Fibroblast of the conjunctiva (primary cell): ENCODE data around the gene ASAP2.

ENCODE experiments used
- DNase-seq: peaks from one replicate; pipeline ENCODE4 v3.0.0-alpha.2; 2010; ENCODE audit warnings: low read depth

ASAP2 gene

GRCh38 chr2:9430316-9431293, 224.0 kb downstream of the ASAP2 start:
- no peak for DNase-seq

- DNase-seq: no peak
These were observed 227.9 kb downstream of the ASAP2 start for GRCh38 chr2:9434489-9434888.

- DNase-seq: no peak
These were observed 232.9 kb downstream of the ASAP2 start for GRCh38 chr2:9439536-9439935.

- peak; percentile 24 for DNase-seq
These were observed 233.6 kb downstream of the ASAP2 start for GRCh38 chr2:9440058-9440727.

GRCh38 chr2:9441556-9441955, 234.9 kb downstream of the ASAP2 start:
- DNase-seq: no peak

- no peak for DNase-seq
These were observed 236.9 kb downstream of the ASAP2 start for GRCh38 chr2:9443526-9443925.

GRCh38 chr2:9445089-9445488, 238.5 kb downstream of the ASAP2 start:
- no peak for DNase-seq

GRCh38 chr2:9451231-9451630, 244.6 kb downstream of the ASAP2 start:
- no peak for DNase-seq
